Neural cell (in vitro differentiated cells): Measurements from ENCODE around the gene MAST4. TPM values are rescaled to one million over a fixed set of nuclear protein-coding genes. Genes with fewer than 3 reads are reported as not detected.

Experiments
- H2AFZ ChIP-seq: fragments of 200-600, 300-800 bp; sonication (generic), shearing (Covaris generic); 2 replicates; pipeline ENCODE4 v1.6.0; 2014; ENCODE audit warnings: low read depth, mild to moderate bottlenecking, antibody characterized with exemption, low read length, moderate library complexity
- H3F3A ChIP-seq: fragments of 200-600 bp; shearing (Covaris generic); 2 replicates; pipeline ENCODE4 v1.6.1; 2016; ENCODE audit warnings: mild to moderate bottlenecking, moderate library complexity, mixed read lengths, antibody characterized with exemption, low read length; ENCODE audit not compliant: insufficient read depth, poor library complexity, severe bottlenecking
- H3K27ac ChIP-seq: fragments of 200-600, 300-800 bp; sonication (generic), shearing (Covaris generic); 2 replicates; pipeline ENCODE4 v1.5.1; 2014; ENCODE audit warnings: mild to moderate bottlenecking, low read length, moderate library complexity
- H3K27me3 ChIP-seq: fragments of 300-800, 200-600 bp; sonication (generic), shearing (Covaris generic); 2 replicates; pipeline ENCODE4 v1.6.0; 2014; ENCODE audit warnings: mild to moderate bottlenecking, low read depth, low read length, moderate library complexity; ENCODE audit not compliant: insufficient read depth
- H3K36me3 ChIP-seq: fragments of 300-800, 200-600 bp; sonication (generic), shearing (Covaris generic); 2 replicates; pipeline ENCODE4 v1.5.1; 2014; ENCODE audit warnings: mild to moderate bottlenecking, antibody characterized with exemption, low read length, moderate library complexity; ENCODE audit not compliant: insufficient read depth
- H3K4me2 ChIP-seq: fragments of 300-800, 200-600 bp; sonication (generic), shearing (Covaris generic); 2 replicates; pipeline ENCODE4 v1.6.0; 2014; ENCODE audit warnings: mild to moderate bottlenecking, low read length
- H3K4me3 ChIP-seq: fragments of 300-800, 200-600 bp; sonication (generic), shearing (Covaris generic); 2 replicates; pipeline ENCODE4 v1.5.1; 2014; ENCODE audit warnings: mild to moderate bottlenecking, low read length, moderate library complexity
- H3K79me2 ChIP-seq: fragments of 200-600 bp; shearing (Covaris generic); replicated peaks from 2 replicates; pipeline ENCODE4 v1.6.0; 2014; ENCODE audit warnings: mild to moderate bottlenecking, low read length, moderate library complexity; ENCODE audit not compliant: insufficient read depth
- H3K9ac ChIP-seq: fragments of 300-800, 200-600 bp; sonication (generic), shearing (Covaris generic); 2 replicates; pipeline ENCODE4 v1.6.1; 2016; ENCODE audit warnings: mild to moderate bottlenecking, low read length, mixed read lengths
- H3K9me2 ChIP-seq: fragments of 200-600 bp; shearing (Covaris generic); 2 replicates; pipeline ENCODE4 v1.6.1; 2016; ENCODE audit warnings: mild to moderate bottlenecking, low read length, mixed read lengths; ENCODE audit not compliant: insufficient read depth
- H3K9me3 ChIP-seq: fragments of 200-600, 300-800 bp; sonication (generic), shearing (Covaris generic); 2 replicates; pipeline ENCODE4 v1.6.1; 2016; ENCODE audit warnings: mild to moderate bottlenecking, mixed run types, low read length, moderate library complexity, mixed read lengths
- H4K20me1 ChIP-seq: fragments of 200-600 bp; shearing (Covaris generic); 2 replicates; pipeline ENCODE4 v1.6.1; 2016; ENCODE audit warnings: mild to moderate bottlenecking, mixed run types; ENCODE audit not compliant: insufficient read depth
- CTCF ChIP-seq: fragments of 450-650 bp; IDR thresholded peaks from 2 replicates; pipeline ENCODE4 v1.5.1; 2014; ENCODE audit warnings: antibody characterized with exemption, mild to moderate bottlenecking, moderate library complexity; ENCODE audit not compliant: poor library complexity, severe bottlenecking
- EP300 ChIP-seq: fragments of 450-650 bp; conservative IDR thresholded peaks from 2 replicates; pipeline ENCODE4 v1.6.1; 2014; ENCODE audit warnings: antibody characterized with exemption, mild to moderate bottlenecking, moderate library complexity; ENCODE audit not compliant: poor library complexity, severe bottlenecking
- EZH2 ChIP-seq: fragments of 200-600, 300-800 bp; shearing (Covaris generic), sonication (generic); IDR thresholded peaks from 2 replicates; pipeline ENCODE4 v1.6.1; 2014; ENCODE audit warnings: antibody characterized with exemption, low read length, borderline replicate concordance, mild to moderate bottlenecking; ENCODE audit not compliant: insufficient read depth, poor library complexity, severe bottlenecking
- MXI1 ChIP-seq: fragments of 450-650 bp; conservative IDR thresholded peaks from 2 replicates; pipeline ENCODE4 v1.6.1; 2014; ENCODE audit warnings: antibody characterized with exemption, mild to moderate bottlenecking; ENCODE audit not compliant: poor library complexity, severe bottlenecking
- POLR2AphosphoS5 ChIP-seq: IDR thresholded peaks from 2 replicates; pipeline ENCODE4 v1.6.1; 2012
- RAD21 ChIP-seq: fragments of 450-650 bp; conservative IDR thresholded peaks from 2 replicates; pipeline ENCODE4 v1.6.1; 2014; ENCODE audit warnings: antibody characterized with exemption, mild to moderate bottlenecking, moderate library complexity
- REST ChIP-seq: IDR thresholded peaks from 2 replicates; pipeline ENCODE4 v1.6.1; 2012; ENCODE audit warnings: borderline replicate concordance
- SMC3 ChIP-seq: fragments of 450-650 bp; conservative IDR thresholded peaks from 2 replicates; pipeline ENCODE4 v1.6.1; 2014; ENCODE audit warnings: antibody characterized with exemption, mild to moderate bottlenecking, moderate library complexity; ENCODE audit not compliant: poor library complexity
- TAF1 ChIP-seq: IDR thresholded peaks from 2 replicates; pipeline ENCODE4 v1.6.1; 2012; ENCODE audit warnings: low read depth
- polyA plus RNA-seq: library from polyadenylated mRNA; depleted of rRNA; stranded (reverse); fragments of >200 nt; gene quantifications from 2 replicates; pipeline ENCODE4 v1.2.3, GENCODE V29; 2014

The MAST4 gene
- polyA plus RNA-seq, 1 donor from 2014 or later, result 2.3 TPM

- no peaks in the 10 kb centered on the region for H3K79me2 ChIP-seq
- no peaks in the 10 kb centered on the region for H3K36me3 ChIP-seq
- no peaks in the 10 kb centered on the region for H3F3A ChIP-seq
- H2AFZ ChIP-seq, result no peak overlapping the region
- no peak overlapping the region for H3K4me3 ChIP-seq
- no peak overlapping the region for H3K27ac ChIP-seq
- H3K27me3 ChIP-seq, result no peaks in the 10 kb centered on the region
- no peaks in the 10 kb centered on the region for H4K20me1 ChIP-seq
- no peaks in the 10 kb centered on the region for H3K9me2 ChIP-seq
- H3K9ac ChIP-seq, result no peak overlapping the region
- TF ChIP-seq TAF1 (no peak), CTCF (no peak), RAD21 (no peak), SMC3 (no peak), MXI1 (no peak), POLR2AphosphoS5 (no peak), EZH2 (no peak), EP300 (no peak), REST (no peak)
- H3K9me3 ChIP-seq, result no peaks in the 10 kb centered on the region
- H3K4me2 ChIP-seq, result no peak overlapping the region
Measured at GRCh38 chr5:66931651-66932050, 335.5 kb downstream of the MAST4 start.

DNA sequence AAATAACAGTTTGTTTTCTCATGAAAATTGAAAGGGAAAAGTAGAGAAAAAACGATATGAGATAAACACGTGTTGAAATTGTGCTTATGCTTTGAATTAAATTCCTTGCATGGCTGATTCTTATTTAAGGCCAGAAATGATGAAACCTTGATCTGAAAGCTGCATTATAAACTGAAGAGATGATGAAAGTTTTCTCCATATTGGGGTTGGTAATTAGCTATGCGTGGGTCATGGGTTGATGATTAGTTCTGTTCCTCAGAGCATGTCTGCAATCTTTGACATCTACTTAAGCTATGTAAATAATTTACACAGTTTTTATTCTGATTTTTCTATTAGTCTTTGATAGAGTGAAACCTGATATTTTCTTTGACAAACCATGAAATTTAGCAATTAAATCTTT is 336.3 kb downstream of the MAST4 start:
- H3K9ac ChIP-seq, result no peak overlapping the region
- no peaks in the 10 kb centered on the region for H3K9me3 ChIP-seq
- H3F3A ChIP-seq, result no peaks in the 10 kb centered on the region
- no peak overlapping the region for H2AFZ ChIP-seq
- no peak overlapping the region for H3K4me3 ChIP-seq
- no peaks in the 10 kb centered on the region for H3K79me2 ChIP-seq
- H3K27ac ChIP-seq, result no peak overlapping the region
- no peaks in the 10 kb centered on the region for H3K27me3 ChIP-seq
- H3K36me3 ChIP-seq, result no peaks in the 10 kb centered on the region
- H4K20me1 ChIP-seq, result no peaks in the 10 kb centered on the region
- no peaks in the 10 kb centered on the region for H3K9me2 ChIP-seq
- H3K4me2 ChIP-seq, result no peak overlapping the region
- no peak for TF ChIP-seq POLR2AphosphoS5
- no peak for TF ChIP-seq TAF1
- no peak for TF ChIP-seq CTCF
- TF ChIP-seq EP300, result no peak
- TF ChIP-seq REST, result no peak
- TF ChIP-seq MXI1, result no peak
- TF ChIP-seq EZH2, result no peak
